Left ventricle myocardium inferior (tissue), 1 donor: Measurements from ENCODE around the gene LRGUK. TPM values are rescaled to one million over a fixed set of nuclear protein-coding genes. Genes with fewer than 3 reads are reported as not detected.

Source experiments
- DNase-seq: peaks from one replicate; pipeline ENCODE4 v3.0.0-alpha.2; 2020
- H3K27ac ChIP-seq: fragments of 200-600 bp; replicated peaks from 2 replicates; pipeline ENCODE4 v1.8.0; 2021
- H3K27me3 ChIP-seq: fragments of 200-600 bp; 2 replicates; pipeline ENCODE4 v1.8.0; 2021; ENCODE audit warnings: low read depth
- H3K36me3 ChIP-seq: fragments of 200-600 bp; 2 replicates; pipeline ENCODE4 v1.8.0; 2021
- H3K4me1 ChIP-seq: fragments of 200-600 bp; 2 replicates; pipeline ENCODE4 v1.8.0; 2021
- H3K4me3 ChIP-seq: fragments of 200-600 bp; 2 replicates; pipeline ENCODE4 v1.8.0; 2021; ENCODE audit warnings: mild to moderate bottlenecking, moderate library complexity
- H3K9me3 ChIP-seq: fragments of 200-600 bp; replicated peaks from 2 replicates; pipeline ENCODE4 v1.8.0; 2021
- CTCF ChIP-seq: fragments of 200-600 bp; IDR thresholded peaks from 2 replicates; pipeline ENCODE4 v1.8.0; 2021; ENCODE audit warnings: antibody characterized with exemption, mild to moderate bottlenecking, borderline replicate concordance
- intact Hi-C: fragments of 100-400 bp; cut with micrococcal nuclease; formaldehyde crosslinking; loops from one replicate; pipeline ENCODE4 v1.11.0; 2022
- total RNA-seq: library from RNA; stranded (reverse); fragmentation: NEBNext Ultra II Directional; extraction: Animal tissue kit (Norgen Biotek cat#: 25700); gene quantifications from one replicate; pipeline ENCODE4 v1.2.1, GENCODE V29; 2021
- donor health status: DM: no; HTN: yes; CAD: no; lungs with severe emphysema.

LRGUK gene
- total RNA-seq, 1 donor from 2014 or later = 0.19 TPM

DNA sequence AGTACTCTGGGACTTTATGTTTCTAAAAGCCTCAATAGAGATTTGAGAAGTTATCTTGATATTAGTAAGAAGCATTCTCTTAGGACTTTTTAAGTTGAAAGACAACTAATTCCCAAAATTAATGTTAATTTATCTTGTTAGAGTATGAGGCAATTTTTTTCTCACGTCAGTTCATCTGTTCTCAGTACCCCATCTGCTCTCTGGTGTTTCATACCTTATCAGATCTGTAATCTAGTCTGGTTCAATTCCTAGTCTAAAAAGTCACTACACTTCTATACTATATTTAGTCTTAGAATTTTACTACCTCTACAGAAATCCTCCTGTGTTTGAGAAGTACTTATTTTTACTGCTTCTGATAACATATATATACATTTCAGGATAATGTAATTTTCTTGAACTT, 66.1 kb downstream of the LRGUK start:
- Histone ChIP-seq H3K4me3 (no peak overlapping the region), H3K27ac (no peak overlapping the region), H3K27me3 (no peaks in the 10 kb centered on the region), H3K4me1 (no peaks in the 10 kb centered on the region), H3K9me3 (no peaks in the 10 kb centered on the region), H3K36me3 (no peaks in the 10 kb centered on the region)
- DNase-seq = no peak
- intact Hi-C loops = no loop called here
- no peak for TF ChIP-seq CTCF

DNA sequence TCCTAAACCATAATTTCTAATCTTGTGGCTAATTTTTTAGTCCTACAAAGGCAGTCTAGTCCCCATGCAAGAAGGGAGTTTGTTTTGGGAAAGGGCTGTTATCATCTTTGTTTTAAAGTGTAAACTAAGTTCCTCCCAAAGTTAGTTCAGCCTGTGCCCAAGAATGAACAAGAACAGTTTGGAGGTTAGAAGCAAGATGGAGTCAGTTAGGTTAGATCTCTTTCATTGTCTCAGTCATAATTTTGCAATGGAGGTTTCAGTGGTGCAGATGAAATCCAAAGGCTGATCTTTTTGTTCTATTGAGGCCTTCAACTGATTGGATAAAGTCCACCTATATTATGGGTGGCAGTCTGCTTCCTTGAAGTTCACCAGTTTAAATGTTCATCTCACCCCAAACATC, 68.1 kb downstream of the LRGUK start:
- Histone ChIP-seq H3K27me3 (no peaks in the 10 kb centered on the region), H3K4me1 (no peaks in the 10 kb centered on the region), H3K4me3 (no peak overlapping the region), H3K9me3 (no peaks in the 10 kb centered on the region), H3K27ac (no peak overlapping the region), H3K36me3 (no peaks in the 10 kb centered on the region)
- intact Hi-C loops = no loop called here
- TF ChIP-seq CTCF = no peak
- DNase-seq = no peak

DNA sequence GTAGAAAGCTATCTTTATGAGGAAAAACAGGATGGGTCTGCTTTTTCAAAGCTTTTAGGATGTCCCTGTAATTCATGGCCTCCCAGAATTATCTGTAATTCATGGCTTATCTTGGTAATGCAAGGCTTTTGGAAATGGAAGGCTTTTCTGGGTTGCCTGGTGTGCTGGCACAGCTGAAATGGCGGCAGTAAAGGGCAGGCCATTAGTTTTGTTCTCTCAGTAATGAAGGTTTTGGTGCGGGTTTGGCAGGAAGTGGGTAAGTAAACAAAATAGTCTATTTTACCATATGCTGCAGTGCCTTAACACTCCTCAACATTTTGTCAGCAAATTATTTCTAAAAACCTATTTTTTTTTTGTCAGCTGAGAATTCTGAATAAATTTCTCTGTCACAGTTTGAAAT, 69.3 kb downstream of the LRGUK start:
- Histone ChIP-seq H3K4me1 (no peaks in the 10 kb centered on the region), H3K27ac (no peak overlapping the region), H3K4me3 (no peak overlapping the region), H3K27me3 (no peaks in the 10 kb centered on the region), H3K36me3 (no peaks in the 10 kb centered on the region), H3K9me3 (no peaks in the 10 kb centered on the region)
- no peak for DNase-seq
- TF ChIP-seq CTCF = no peak
- intact Hi-C loops = no loop called here

DNA sequence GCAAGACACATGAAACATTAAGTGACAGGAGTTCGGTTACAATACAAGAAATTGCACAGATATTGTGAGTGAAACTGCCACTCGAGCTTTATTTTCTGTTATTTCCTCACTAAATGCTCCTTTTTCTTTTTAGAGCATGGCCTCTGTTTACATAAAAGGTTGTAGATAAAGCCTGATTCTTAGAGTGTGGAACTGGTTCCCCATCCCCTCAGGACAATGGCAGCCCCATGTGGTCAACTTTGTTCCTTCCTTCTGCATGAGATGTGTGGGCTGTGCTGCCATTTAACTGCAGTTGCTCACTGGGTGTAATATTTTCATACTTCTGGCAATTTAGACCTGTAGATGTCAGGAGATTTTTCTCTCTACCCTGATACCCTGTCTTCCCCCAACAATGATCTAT, 70.2 kb downstream of the LRGUK start:
- Histone ChIP-seq H3K27ac (no peak overlapping the region), H3K36me3 (no peaks in the 10 kb centered on the region), H3K4me3 (no peak overlapping the region), H3K9me3 (no peaks in the 10 kb centered on the region), H3K4me1 (no peaks in the 10 kb centered on the region), H3K27me3 (no peaks in the 10 kb centered on the region)
- no peak for TF ChIP-seq CTCF
- intact Hi-C loops = no loop called here
- DNase-seq = no peak

GRCh38 chr7:134200970-134201369, 73.8 kb downstream of the LRGUK start:
- Histone ChIP-seq H3K27ac (no peak overlapping the region), H3K27me3 (no peaks in the 10 kb centered on the region), H3K9me3 (no peaks in the 10 kb centered on the region), H3K4me1 (no peaks in the 10 kb centered on the region), H3K36me3 (no peaks in the 10 kb centered on the region), H3K4me3 (no peak overlapping the region)
- no peak for TF ChIP-seq CTCF
- no peak for DNase-seq
- intact Hi-C loops = no loop called here
